ENCODE data around the gene CLGN.
"Not testable (repeated sequence)": the region's sequence is repeated elsewhere in the genome, so short reads cannot be mapped to it uniquely, and the experiment has no call there.

The CLGN gene, protein sequence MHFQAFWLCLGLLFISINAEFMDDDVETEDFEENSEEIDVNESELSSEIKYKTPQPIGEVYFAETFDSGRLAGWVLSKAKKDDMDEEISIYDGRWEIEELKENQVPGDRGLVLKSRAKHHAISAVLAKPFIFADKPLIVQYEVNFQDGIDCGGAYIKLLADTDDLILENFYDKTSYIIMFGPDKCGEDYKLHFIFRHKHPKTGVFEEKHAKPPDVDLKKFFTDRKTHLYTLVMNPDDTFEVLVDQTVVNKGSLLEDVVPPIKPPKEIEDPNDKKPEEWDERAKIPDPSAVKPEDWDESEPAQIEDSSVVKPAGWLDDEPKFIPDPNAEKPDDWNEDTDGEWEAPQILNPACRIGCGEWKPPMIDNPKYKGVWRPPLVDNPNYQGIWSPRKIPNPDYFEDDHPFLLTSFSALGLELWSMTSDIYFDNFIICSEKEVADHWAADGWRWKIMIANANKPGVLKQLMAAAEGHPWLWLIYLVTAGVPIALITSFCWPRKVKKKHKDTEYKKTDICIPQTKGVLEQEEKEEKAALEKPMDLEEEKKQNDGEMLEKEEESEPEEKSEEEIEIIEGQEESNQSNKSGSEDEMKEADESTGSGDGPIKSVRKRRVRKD

GRCh38 chr4:140427106-140427918 lies at the start of gene CLGN:
Gene CLGN, minus strand, starts transcription at chr4:140427648. Its CDS starts 14,570 bp downstream, at chr4:140413078.
- DNase-seq: peak; percentile 60

DNA sequence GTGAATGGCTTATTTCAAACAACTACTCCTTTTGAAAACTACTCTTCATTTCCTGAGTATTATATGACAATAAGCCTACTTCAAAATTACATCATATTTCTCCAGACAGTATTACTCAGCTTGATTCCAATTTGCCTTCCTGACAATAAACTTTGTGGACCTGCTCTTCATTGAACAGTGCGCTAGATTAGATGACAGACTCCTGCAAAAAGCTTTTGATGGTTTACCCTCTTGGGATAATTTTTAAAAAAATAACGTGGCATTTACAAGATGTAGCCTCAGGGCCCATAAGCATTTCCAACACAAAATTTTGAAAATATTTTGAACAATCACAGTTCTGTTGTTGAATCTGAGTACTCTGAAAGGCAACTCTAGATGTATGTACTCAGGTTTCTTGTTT lies 44.7 kb upstream of the CLGN start:
- DNase-seq: no peak

DNA sequence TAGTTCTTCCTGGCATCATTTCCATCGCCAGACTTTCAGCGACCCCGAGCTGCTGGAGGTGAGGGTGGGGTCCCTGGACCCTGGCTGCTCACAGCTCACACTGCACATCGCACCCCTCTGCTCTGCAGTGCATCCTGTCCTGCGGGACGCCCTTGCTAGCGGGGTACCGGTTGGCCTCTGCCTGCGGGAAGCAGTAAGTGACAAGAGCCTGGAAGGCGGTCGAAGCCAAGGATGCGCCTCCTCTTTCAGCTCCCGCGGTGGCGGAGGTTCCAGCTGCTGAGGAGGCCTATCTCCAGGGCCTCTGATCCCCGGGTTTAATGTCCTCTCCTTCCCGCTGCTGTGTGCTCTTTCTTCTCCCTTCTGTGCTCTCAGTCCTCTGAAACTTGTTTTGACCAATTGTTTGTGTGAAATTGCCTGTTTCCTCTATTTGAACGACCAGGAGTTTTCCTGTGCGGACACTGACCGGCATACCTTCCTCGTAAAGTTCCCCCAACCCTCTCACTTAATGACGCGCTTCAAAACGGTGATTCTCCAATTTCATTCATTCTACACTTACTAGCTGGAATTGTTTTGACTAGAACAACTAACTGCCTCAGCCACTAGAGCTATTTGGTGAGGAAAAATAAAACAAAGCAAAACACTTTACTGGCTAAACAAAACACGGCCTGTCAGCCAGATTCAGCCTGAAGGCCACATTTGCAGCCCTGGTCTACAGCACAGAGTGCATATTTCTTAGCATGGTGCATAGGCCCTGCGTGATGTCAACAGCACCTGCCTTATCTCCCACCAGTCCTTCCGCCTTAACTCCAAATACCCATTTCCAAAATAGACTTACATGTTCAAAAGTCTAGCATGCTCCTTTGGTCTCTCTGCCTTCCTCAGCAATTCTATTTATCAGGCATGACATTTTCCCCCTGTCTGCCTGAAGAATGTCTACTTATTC lies 42.6 kb upstream of the CLGN start:
- DNase-seq: no peak

- no peak for DNase-seq
Measured at GRCh38 chr4:140466146-140466545, 38.7 kb upstream of the CLGN start.

DNA sequence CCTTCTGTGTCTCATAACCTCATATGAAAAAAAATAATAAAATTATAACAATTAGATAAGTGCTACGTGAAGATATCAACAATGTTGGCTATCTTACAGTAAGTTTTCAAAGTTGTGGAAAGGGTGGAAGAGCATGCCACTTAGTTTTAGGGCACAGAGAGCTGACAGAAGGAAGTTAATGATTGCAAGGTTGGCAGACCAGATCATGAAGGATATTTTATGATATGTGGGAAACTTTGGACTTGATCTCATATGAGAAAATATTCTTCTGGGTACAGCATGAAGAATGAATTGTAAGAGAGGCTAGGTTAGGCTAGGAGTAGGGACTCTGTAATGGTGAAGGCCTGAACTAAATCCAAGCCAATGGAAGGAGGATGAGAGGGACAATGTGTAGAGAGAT lies 36.2 kb upstream of the CLGN start:
- DNase-seq: no peak

- no peak for DNase-seq
Measured at GRCh38 chr4:140463182-140463581, 35.7 kb upstream of the CLGN start.

GRCh38 chr4:140450352-140450751 lies 22.9 kb upstream of the CLGN start:
- DNase-seq: no peak

GRCh38 chr4:140448830-140449229 lies 21.4 kb upstream of the CLGN start:
- no peak for DNase-seq

- no peak for DNase-seq
Measured at GRCh38 chr4:140448162-140448561, 20.7 kb upstream of the CLGN start.

DNA sequence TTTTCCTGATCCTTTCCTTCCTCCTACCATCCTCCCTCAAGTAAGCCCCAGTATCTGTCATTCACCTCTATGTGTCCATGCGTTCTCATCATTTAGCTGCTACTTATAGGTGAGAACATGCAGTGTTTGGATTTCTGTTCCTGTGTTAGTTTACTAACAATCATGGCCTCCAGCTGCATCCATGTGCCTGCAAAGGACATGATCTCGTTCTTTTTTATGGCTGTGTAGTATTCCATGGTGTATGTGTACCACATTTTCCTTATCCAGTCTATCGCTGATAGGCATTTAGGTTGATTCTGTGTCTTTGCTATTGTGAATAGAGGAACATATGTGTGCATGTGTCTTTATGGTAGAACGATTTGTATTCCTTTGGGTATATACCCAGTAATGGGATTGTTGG lies 16.9 kb upstream of the CLGN start:
- DNase-seq: not testable (repeated sequence)

GRCh38 chr4:140439644-140440142 lies 12.2 kb upstream of the CLGN start:
- no peak for DNase-seq

DNA sequence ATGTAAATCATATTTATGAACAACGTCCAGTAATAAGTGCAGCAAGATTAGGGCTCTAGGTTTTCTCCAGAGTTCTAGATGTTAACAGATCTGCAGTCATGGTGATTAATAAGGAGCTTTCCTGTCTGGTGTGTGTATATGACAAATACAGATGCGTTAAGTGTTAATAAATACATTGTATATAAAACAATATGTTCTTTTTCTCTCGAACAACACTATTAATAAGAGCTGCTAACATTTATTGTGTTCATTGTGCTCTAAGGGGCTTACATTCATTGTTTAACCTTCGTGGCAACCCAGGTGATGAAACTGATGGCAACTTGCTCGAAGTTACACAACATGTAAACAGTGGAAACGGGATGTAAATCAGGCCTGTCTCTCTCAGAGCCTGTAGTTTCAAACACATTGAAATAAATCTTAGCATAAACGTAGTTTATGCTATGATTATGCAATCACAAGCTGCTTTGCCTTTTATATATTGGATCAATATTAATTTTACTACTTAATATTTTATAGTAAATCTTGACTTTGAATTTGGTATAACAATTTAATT lies 547 bp upstream of the CLGN start:
- no peak for DNase-seq

DNA sequence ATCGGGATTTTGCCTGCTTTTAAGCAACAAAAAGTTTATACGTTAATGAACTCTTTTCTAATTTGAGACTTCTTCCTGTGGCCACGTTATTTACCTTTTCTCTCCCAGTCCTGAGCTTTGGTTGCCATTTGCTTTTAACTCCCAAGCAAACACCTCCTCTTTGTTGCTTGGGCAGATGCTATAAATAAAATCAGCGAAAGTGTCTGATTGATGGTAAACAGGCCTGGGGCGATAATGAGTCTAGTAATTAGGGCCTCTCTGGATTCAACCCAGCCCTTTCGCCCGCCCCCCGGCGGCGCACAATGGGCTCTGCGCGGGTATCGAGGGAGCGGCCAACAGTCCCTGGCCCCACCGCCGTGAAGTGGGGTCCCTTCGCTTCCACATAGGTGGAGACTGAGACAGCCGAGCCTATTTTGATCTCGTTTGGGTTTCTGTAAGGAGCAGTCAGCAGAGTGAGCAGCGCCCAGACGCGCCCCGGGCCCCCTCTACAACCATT lies 790 bp downstream of the CLGN start:
- peak; percentile 54 for DNase-seq

DNA sequence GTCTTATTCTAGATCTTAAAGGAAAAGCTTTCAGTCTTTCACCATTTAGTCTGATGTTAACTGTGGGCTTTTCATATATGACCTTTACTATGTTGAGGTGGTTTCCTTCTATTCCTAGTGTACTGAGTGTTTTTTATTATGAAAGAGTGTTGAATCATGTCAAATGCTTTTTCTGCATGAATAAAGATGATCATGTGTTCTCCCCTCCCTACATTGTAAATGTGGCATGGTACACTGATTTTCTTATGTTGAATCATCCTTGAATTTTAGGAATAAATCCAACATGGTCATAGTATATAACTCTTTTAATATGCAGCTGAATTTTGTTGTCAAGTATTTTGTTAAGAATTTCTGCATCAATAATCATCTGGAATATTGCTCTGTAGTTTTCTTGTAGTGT lies 4.3 kb downstream of the CLGN start:
- DNase-seq: no peak

DNA sequence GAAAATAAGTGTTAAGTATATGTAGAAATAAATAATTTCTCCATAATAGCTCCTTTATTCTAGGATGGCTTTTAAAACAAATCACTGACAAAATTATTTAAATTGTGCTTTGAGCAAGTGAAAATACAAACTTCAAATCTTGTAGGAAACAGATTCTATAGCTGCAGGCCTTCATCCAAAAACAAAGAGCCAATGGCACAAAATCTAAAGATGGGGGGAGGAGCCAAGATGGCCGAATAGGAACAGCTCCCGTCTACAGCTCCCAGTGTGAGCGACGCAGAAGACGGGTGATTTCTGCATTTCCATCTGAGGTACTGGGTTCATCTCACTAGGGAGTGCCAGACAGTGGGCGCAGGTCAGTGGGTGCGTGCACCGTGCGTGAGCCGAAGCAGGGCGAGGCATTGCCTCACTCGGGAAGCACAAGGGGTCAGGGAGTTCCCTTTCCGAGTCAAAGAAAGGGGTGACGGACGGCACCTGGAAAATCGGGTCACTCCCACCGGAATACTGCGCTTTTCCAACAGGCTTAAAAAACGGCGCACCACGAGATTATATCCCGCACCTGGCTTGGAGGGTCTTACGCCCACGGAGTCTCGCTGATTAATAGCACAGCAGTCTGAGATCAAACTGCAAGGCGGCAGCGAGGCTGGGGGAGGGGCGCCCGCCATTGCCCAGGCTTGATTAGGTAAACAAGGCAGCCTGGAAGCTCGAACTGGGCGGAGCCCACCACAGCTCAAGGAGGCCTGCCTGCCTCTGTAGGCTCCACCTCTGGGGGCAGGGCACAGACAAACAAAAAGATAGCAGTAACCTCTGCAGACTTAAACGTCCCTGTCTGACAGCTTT lies 14.1 kb downstream of the CLGN start:
- not testable (repeated sequence) for DNase-seq

- no peak for DNase-seq
Measured at GRCh38 chr4:140408974-140409373, 18.5 kb downstream of the CLGN start.

DNA sequence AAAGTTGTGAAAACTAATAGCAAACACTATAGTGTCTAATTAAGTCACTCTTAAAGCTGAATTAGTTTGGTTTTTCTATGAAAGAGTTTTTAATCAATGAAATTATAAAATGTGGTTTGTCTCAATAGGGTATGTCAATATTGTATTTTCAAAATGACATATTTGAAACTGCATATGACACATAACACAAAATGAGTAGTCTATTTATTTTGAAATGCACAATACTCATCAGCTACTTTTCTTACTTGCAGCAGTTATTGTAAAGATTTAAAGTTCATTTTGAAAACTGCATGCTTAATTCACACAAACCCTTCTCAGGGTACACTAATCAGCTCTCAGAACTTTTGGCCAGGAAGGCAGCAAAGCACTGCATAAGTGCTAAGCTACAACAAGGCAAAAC lies 21.2 kb downstream of the CLGN start:
- no peak for DNase-seq

- DNase-seq: no peak
Measured at GRCh38 chr4:140400111-140400510, 27.3 kb downstream of the CLGN start.

DNA sequence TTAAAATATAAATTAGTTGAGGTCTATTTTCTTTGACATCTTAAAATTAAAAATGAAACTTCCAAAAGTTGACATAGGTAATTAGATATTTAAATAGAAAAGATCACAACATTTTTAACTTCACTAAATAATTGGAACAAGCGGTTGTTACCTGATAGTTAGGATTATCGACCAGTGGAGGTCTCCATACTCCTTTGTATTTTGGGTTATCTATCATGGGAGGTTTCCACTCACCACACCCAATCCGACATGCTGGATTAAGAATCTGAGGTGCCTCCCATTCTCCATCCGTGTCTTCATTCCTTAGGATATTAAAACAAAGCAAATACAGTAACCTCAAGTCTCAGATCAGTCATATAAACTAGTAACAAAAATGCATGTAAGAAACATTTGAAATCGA lies 31.8 kb downstream of the CLGN start:
- DNase-seq: no peak

DNA sequence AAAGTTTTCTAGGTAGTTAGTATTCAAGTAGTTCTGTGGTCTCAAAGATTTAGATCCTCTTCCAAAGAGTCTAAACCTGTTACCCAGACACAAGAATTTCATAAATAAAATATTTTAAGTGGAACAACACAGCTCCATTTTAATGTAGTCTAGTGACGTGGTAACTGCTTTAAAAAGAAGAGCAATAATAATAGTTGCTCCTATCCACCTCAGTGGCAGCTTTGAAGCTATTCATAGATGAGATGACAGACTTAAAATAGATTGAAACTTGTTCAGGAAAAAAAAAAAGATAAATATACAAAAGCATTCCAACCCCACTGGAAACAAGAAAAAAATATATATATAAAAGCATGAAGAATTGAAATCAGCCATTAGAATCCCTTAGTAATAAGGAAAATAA lies 39.4 kb downstream of the CLGN start:
- no peak for DNase-seq

GRCh38 chr4:140382732-140383131 lies 44.7 kb downstream of the CLGN start:
- DNase-seq: no peak

Data from NCI-H2171 (cell line).